HG03196 (cell line): ENCODE results near the gene ST6GALNAC6.
"Not testable (repeated sequence)": the region's sequence is repeated elsewhere in the genome, so short reads cannot be mapped to it uniquely, and the experiment has no call there.

Experiments used
- ATAC-seq: cut with Tn5 transposase; IDR thresholded peaks from one replicate; pipeline ENCODE4 v1.9.1; 2021; ENCODE audit not compliant: unreplicated experiment

Gene ST6GALNAC6

GRCh38 chr9:127875306-127875966 lies 24.0 kb downstream of the ST6GALNAC6 start:
- no peak for ATAC-seq

DNA sequence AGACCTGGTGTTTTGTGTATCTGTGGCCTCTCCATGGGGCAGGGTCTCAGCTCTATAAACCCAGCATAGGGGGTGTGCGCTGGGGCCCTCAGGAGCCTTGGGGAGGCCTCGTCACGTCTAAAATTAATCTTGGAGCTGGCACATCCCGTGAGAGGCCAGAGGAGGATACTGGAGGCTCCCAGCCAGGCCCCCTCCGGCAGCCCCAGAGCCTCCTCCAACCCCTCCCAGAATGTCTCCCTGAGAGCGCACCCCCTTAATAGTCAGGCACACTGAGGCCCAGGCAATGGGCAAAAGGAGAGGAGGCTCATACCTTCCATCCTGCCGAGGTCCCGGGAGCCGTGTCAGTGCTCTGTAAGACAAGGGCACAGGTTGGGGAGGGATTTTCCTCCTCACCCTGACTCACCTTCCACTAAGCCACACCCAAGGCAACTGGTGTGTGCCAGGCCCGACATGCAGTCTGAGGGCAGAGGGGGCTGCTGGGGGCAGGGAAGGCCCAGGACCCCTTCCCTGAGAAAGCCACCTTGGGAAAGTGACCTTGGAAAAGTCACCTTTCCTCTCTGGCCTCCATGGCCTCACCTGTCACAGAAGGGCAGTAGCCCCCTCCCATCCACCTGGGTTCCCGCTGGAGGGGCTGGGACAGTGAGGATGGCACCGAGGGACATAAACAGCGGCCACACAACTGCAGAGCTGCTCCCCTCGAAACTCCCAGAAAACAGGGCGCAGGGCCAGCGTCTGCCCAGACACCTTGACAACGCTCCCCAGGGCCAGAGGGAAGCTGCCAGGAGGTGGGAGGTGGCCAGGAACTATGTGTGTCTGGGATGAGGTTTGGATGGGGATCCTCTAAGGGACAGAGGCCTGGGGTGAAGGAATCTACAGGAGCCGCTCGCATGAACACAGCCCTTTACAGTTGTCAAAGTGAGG lies 24.8 kb downstream of the ST6GALNAC6 start:
- ATAC-seq: no peak

DNA sequence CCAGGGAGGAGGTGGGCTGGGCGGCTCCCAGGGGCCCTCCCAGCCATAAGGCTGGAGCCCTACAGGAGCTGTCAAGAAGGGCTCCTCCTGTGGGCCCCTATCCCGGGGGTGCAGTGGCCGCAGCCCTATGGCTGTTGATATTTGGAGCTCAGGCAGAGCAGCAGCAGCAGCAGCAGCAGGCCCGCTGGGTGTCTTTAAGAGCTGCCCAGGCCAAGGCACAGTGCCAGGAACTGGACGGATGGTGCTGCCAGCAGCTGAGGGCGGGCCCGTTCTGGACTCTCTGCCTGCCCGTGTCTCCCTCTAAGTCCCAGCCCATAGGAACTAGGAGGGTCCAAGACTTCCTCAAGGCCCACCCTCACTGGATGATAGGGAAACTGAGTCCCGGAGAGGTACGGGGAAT lies 25.5 kb downstream of the ST6GALNAC6 start:
- ATAC-seq: no peak

DNA sequence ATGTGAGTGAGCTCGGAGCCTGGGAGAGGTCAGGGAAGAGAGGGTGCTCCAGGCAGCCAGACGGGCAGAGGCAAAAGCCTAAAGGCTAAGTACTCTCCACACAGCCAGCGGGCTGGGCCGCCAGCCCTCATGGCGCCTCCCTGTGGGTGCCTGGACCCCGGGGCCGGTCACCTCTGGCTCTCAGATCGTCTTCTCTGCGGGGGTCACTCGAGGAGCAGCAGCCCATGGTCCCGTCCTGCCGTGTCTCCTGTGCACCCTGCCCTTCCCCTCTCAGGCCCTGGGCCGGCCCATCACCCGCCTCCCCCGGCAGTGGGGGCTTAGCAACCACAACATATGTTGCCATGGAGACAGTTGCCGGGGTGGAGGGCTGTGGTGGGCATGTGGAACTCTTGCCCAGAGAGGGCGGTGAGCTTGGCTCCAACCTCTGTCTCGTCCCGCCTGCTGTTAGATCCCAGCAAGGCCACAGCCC lies 26.1 kb downstream of the ST6GALNAC6 start:
- no peak for ATAC-seq

DNA sequence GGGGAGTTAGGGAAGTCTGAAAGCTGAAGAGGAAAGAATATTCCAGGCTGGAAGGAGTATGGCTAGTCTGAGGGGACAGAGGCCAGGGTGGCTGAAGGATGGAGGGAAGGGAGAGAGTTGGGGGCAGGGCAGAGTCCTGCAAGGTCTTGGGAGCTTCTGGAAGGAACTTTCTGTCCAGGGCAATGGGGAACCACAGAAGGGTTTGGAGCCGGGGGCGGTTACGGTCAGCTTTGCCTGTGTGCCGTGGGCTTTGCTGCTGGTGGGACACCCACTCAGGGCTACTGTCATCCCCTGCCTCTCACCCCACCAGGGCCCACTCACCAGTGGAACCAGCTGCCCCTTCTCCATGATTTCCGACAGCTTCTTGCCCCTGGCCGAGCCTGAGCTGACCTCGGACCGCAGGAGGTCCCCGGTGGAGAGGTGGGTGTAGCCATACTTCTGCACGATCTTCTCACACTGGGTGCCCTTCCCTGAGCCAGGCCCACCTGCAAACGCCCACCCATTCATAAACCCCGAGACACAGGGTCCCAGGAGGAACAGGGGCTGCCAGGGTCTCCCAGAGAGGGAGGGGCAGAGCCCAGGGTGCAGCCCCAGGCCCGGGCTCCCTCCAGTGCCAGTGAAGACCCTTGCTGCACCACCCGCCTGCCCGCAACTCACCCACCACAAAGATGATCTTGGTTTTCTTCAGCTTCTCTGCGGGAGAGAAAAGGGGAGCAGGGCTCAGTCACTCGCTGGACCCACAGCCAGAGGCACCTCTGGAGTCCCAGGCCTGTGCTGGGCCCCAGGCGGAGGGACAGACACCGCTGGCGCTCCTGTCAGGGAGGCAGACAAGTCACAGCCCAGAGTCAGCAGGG lies 26.8 kb downstream of the ST6GALNAC6 start:
- ATAC-seq: no peak

- no peak for ATAC-seq
Observed at GRCh38 chr9:127871531-127871930, 27.9 kb downstream of the ST6GALNAC6 start.

DNA sequence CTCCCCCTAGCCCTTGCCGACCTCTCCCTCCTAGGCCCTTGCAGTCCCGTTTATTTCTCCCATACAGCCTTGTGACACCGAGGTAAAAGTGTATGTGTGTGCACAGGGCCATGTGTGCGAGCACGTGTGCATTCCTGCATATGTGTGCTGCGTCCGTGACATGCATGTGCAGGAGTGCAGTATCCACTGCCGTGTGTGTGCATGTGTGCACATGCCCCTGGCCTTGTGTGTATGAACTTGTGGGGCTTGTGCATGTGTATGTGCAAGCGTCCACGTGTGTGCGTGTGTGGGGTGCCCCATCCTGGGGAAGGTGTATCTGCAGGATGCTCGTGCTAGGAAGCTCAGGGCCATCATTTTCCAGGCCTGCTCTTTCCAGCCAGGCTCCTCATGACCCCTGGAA lies 28.5 kb downstream of the ST6GALNAC6 start:
- ATAC-seq: no peak

DNA sequence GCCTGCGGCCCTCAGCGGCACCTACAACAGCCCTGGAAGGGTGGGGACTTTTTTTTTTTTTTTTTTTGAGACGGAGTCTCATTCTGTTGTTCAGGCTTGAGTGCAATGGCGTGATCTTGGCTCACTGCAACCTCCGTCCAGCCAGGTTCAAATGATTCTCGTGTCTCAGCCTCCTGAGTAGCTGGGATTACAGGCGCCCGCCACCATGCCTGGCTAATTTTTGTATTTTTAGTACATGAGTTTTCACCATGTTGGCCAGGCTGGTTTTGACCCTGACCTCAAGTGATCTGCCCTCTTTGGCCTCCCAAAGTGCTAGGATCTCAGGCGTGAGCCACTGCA lies 29.3 kb downstream of the ST6GALNAC6 start:
- not testable (repeated sequence) for ATAC-seq

DNA sequence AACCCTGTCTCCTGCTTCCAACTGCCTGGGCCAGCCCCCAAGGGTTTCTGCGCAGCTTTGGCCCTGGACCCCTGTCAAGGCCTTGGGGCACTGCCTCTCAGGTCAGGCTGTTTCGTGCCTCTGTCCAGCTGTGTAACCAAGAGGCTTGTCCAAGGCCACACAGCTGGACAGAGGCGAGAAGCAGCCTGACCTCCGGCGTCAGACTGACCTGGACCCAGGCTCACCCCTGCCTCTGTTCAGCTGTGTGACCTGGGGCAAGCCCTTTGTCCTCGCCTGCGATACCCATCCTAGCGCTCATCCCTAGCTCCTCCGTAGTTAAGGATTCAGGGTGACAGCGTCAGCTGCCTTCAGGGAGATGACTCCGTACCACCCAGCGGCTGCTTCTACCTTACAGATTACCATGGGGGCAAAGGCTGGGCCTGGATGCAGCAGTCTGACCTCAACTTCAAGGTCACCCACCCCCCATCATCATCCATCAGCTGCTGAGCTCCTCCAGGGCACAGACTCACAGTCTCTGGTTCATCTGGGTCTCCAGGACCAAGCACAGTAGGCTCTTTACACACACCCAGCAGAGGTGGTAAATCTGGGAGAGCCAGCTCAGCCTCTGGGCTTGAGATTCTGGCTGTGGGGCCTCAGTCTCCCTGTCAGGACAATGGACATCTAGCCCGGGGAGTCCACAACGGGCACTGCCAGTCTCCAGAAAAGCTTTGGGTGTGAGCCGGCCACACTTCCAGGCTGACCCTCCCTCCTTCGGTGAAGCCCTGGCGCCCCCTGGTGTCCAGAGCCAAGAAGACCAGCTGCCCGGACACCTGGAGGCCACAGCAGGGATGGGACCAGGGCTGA lies 29.9 kb downstream of the ST6GALNAC6 start:
- ATAC-seq: no peak

DNA sequence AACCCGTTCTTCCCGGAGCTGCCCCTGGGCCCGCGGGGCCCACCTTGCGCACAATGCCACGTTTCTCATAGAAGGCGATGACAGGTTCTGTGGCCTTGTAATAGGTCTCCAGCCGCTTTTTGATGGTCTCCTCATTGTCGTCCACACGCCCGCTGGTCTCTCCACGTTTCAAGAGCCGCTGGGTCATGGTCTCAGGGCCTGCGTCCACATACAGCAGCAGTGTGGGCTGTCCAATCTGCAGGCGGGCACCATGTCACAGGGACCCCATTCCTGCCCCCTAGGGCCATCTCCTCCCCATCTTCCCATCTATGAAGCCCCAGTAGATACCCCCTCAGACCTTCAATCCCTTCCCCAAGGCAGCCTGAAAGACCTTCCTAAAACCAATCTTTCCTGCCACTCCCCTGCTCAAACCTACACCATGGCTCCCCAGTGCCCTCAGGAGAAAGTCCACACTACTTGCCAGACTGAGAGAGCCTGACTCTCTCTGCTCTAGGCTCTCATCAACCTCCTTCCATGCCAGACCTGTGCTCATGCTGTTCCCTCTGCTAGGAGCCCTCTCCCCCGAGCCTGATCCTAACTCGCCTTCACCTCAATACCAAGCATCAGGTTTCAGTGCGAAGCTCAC lies 31.0 kb downstream of the ST6GALNAC6 start:
- ATAC-seq: no peak

- ATAC-seq: no peak
Observed at GRCh38 chr9:127867356-127868277, 31.8 kb downstream of the ST6GALNAC6 start.

GRCh38 chr9:127866535-127866934 lies 32.9 kb downstream of the ST6GALNAC6 start:
- no peak for ATAC-seq

- ATAC-seq: no peak
Observed at GRCh38 chr9:127865645-127866464, 33.5 kb downstream of the ST6GALNAC6 start.

- no peak for ATAC-seq
Observed at GRCh38 chr9:127863191-127863621, 36.2 kb downstream of the ST6GALNAC6 start.

DNA sequence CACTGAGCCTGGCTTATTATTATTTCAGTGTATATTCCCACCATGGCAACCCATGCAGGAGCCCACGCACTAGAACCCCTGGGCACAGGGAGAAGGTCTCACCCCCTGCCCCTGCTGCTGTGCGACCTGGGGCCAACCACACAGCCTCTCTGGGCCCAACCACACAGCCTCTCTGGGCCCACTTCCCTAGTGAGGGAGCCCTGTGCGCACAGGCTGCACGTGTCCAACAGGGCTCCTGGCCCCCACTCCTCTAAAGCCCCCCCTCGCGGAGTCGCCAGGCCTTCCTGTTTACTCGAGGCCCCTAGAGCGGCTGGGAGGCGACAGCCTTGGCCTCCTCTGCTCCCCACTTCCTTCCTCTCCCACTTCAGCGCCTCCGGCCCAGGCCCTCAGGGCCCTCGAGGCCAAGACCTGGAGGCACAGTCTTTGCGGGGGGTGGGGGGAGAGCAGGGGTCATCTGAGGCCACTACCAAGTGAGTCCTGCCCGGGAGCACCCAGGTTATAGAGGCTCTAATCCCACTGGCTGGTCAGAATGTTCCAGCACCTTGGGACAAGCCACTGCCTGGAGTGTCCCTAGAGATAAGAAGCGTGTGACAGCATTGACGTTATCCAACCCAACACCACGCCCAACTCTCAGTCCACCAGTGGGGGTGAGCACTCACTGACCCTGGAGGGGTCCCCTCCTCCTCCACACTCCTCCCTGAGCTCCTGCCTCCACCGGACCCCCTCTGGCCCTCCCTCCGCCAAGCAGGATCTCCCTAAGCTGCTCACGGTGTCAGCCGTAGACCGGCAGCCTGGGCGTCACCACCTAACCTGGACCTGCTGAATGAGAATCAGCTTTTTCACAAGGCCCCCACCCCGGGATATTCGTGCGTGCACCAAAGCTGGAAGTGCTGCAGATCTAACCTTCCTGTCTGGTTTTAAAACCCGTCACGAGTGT lies 37.1 kb downstream of the ST6GALNAC6 start:
- ATAC-seq: no peak

DNA sequence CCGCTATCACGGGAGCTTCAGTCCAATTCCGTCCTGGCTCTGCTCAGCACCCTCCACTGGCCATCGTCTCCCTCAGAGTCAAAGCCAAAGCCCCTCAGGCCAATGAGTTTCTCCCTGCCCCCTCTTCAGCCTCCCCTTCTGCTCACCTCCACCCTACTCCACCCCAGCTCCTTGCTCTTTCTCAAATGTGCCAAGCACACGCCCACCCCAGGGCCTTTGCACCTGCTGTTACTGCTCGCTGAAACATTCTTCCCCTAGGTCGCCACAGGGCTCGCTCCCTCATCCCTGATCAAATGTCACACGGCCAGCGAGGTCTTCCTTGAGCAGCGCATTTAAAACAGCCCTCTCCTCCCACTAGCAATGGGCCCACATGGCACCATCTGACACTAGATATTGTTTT lies 38.6 kb downstream of the ST6GALNAC6 start:
- ATAC-seq: no peak

GRCh38 chr9:127860260-127860659 lies 39.1 kb downstream of the ST6GALNAC6 start:
- ATAC-seq: no peak
